SK-N-SH (cell line): ENCODE data around the gene SLC17A9. TPM values are rescaled to one million over a fixed set of nuclear protein-coding genes. Genes with fewer than 3 reads are reported as not detected.

ENCODE experiments used
- CTCF ChIA-PET: fragments of 300-600, 350-600 bp; formaldehyde crosslinking; extraction: SDS; loops from one replicate; lab custom pipeline; 2021; lab: Yijun Ruan, JAX
- POLR2A ChIA-PET: fragments of 350-600 bp; sonication (Branson Sonifier 250); formaldehyde crosslinking; extraction: SDS; loops from one replicate; lab custom pipeline; 2020; ENCODE audit warnings: antibody characterized with exemption, inconsistent platforms; lab: Yijun Ruan, JAX
- DNase-seq: peaks from one replicate; pipeline ENCODE4 v3.0.0; 2012
- H2AFZ ChIP-seq: fragments of 200-600 bp; sonication (generic); 2 replicates; pipeline ENCODE4 v1.8.1; 2016; ENCODE audit warnings: antibody characterized with exemption, mild to moderate bottlenecking, low read depth
- H3F3A ChIP-seq: fragments of 200-600 bp; sonication (generic); replicated peaks from 2 replicates; pipeline ENCODE3; 2016; ENCODE audit warnings: antibody characterized with exemption, mild to moderate bottlenecking; ENCODE audit not compliant: insufficient read depth
- H3K27ac ChIP-seq, 2 experiments: fragments of 200-500 bp in 1 of 2; fragments of 200-600 bp in 1 of 2; sonication (Bioruptor generic) in 1 of 2; sonication (generic), shearing (Covaris generic) in 1 of 2; 2 replicates each; pipeline versions ENCODE4 v1.5.1 to v1.6.1; 2014 to 2016; ENCODE audit warnings: low read depth in 2 of 2, inconsistent platforms in 1 of 2, low read length in 1 of 2, mild to moderate bottlenecking in 1 of 2, mixed read lengths in 1 of 2
- H3K27me3 ChIP-seq: fragments of 200-600 bp; sonication (generic), shearing (Covaris generic); 2 replicates; pipeline ENCODE4 v1.6.1; 2016; ENCODE audit warnings: mixed run types; ENCODE audit not compliant: insufficient read depth
- H3K36me3 ChIP-seq, 2 experiments: fragments of 200-500 bp in 1 of 2; fragments of 200-600 bp in 1 of 2; sonication (Bioruptor generic) in 1 of 2; sonication (generic) in 1 of 2; replicated peaks in 1 of 2; 2 replicates each; pipeline versions ENCODE3 to v1.5.1; 2014 to 2016; ENCODE audit warnings: low read length in 1 of 2, mild to moderate bottlenecking in 1 of 2; ENCODE audit not compliant: insufficient read depth in 2 of 2, control insufficient read depth in 1 of 2
- H3K4me1 ChIP-seq, 2 experiments: fragments of 200-500 bp in 1 of 2; fragments of 200-600 bp in 1 of 2; sonication (Bioruptor generic) in 1 of 2; sonication (generic), shearing (Covaris generic) in 1 of 2; 2 replicates each; pipeline versions ENCODE4 v1.5.1 to v1.6.1; 2014 to 2016; ENCODE audit warnings: low read depth in 1 of 2, low read length in 1 of 2, mixed run types in 1 of 2; ENCODE audit not compliant: insufficient read depth in 2 of 2, control insufficient read depth in 1 of 2
- H3K4me2 ChIP-seq: fragments of 200-600 bp; sonication (generic), shearing (Covaris generic); 2 replicates; pipeline ENCODE4 v1.6.1; 2017; ENCODE audit warnings: mixed run types
- H3K4me3 ChIP-seq, 2 experiments: fragments of 200-500 bp in 1 of 2; fragments of 200-600 bp in 1 of 2; sonication (Bioruptor generic) in 1 of 2; sonication (generic), shearing (Covaris generic) in 1 of 2; 2 replicates each; pipeline versions ENCODE4 v1.5.1 to v1.8.1; 2014 to 2016; ENCODE audit warnings: low read depth in 2 of 2, inconsistent platforms in 1 of 2, low read length in 1 of 2, mild to moderate bottlenecking in 1 of 2, mixed read lengths in 1 of 2, moderate library complexity in 1 of 2
- H3K79me2 ChIP-seq: fragments of 200-600 bp; sonication (generic); 2 replicates; pipeline ENCODE4 v1.8.1; 2017; ENCODE audit warnings: mild to moderate bottlenecking; ENCODE audit not compliant: insufficient read depth
- H3K9ac ChIP-seq: fragments of 200-600 bp; sonication (generic); 2 replicates; pipeline ENCODE4 v1.6.1; 2017; ENCODE audit warnings: mixed run types
- H3K9me2 ChIP-seq: fragments of 200-600 bp; sonication (generic); 2 replicates; pipeline ENCODE4 v1.6.1; 2017; ENCODE audit warnings: mixed run types
- H3K9me3 ChIP-seq: fragments of 200-600 bp; sonication (generic); 2 replicates; pipeline ENCODE4 v1.6.1; 2017; ENCODE audit warnings: mixed run types, mild to moderate bottlenecking, moderate library complexity
- H4K20me1 ChIP-seq: fragments of 200-600 bp; sonication (generic); 2 replicates; pipeline ENCODE4 v1.6.1; 2017; ENCODE audit warnings: mild to moderate bottlenecking, mixed run types; ENCODE audit not compliant: insufficient read depth
- ELF1 ChIP-seq: IDR thresholded peaks from 2 replicates; pipeline ENCODE4 v1.4.0; 2012
- FOXJ3 ChIP-seq: sonication (generic); formaldehyde crosslinking; IDR thresholded peaks from 2 replicates; pipeline ENCODE4 v1.5.1; 2020; ENCODE audit warnings: mild to moderate bottlenecking, missing genetic modification reagents
- FOXM1 ChIP-seq: IDR thresholded peaks from 2 replicates; pipeline ENCODE4 v1.4.0; 2012; ENCODE audit warnings: low read depth, mild to moderate bottlenecking
- GABPA ChIP-seq: IDR thresholded peaks from 2 replicates; pipeline ENCODE4 v1.4.0; 2012; ENCODE audit warnings: low read depth, mild to moderate bottlenecking
- JUND ChIP-seq: IDR thresholded peaks from 2 replicates; pipeline ENCODE4 v1.4.0; 2012
- MEF2A ChIP-seq: IDR thresholded peaks from 2 replicates; pipeline ENCODE4 v1.4.0; 2012; ENCODE audit warnings: low read depth, borderline replicate concordance
- NRF1 ChIP-seq: IDR thresholded peaks from 2 replicates; pipeline ENCODE4 v1.6.1; 2012; ENCODE audit warnings: low read depth, mild to moderate bottlenecking, low read length
- POLR2AphosphoS5 ChIP-seq: IDR thresholded peaks from 2 replicates; pipeline ENCODE4 v1.6.1; 2012; ENCODE audit warnings: low read depth, low read length
- RAD21 ChIP-seq: IDR thresholded peaks from 2 replicates; pipeline ENCODE4 v1.6.1; 2012; ENCODE audit warnings: mild to moderate bottlenecking, low read length
- REST ChIP-seq: IDR thresholded peaks from 2 replicates; pipeline ENCODE4 v1.6.1; 2012; ENCODE audit warnings: mild to moderate bottlenecking, low read depth, low read length, moderate library complexity
- SIN3A ChIP-seq: IDR thresholded peaks from 2 replicates; pipeline ENCODE4 v1.6.1; 2012; ENCODE audit warnings: low read depth, mild to moderate bottlenecking, low read length, moderate library complexity, borderline replicate concordance
- TEAD4 ChIP-seq: IDR thresholded peaks from 2 replicates; pipeline ENCODE4 v1.4.0; 2012; ENCODE audit warnings: mild to moderate bottlenecking, borderline replicate concordance; ENCODE audit not compliant: insufficient read depth
- ZBTB33 ChIP-seq: IDR thresholded peaks from 2 replicates; pipeline ENCODE4 v1.4.0; 2012; ENCODE audit warnings: low read depth, borderline replicate concordance
- whole genome bisulfite sequencing: methylation state at CpG from one replicate; pipeline ENCODE4 v1.1.6; 2017; ENCODE audit warnings: low lambda C conversion rate; 5-methylcytosine and 5-hydroxymethylcytosine counted together
- polyA plus RNA-seq, 3 experiments: library from polyadenylated mRNA; depleted of rRNA; stranded (reverse); fragments of >200 nt; gene quantifications; 2 replicates each; pipeline ENCODE4 v1.2.3, GENCODE V29; 2012
- TF ChIP-seq, protein P1 (sequence below): fragments of 200-600 bp; sonication (generic); IDR thresholded peaks from 2 replicates; pipeline ENCODE4 v1.6.1; 2017; ENCODE audit warnings: antibody characterized with exemption, mild to moderate bottlenecking, moderate library complexity

Gene SLC17A9
- polyA plus RNA-seq, 1 of the 3 experiments (the other 2 are of a cell fraction), result not detected

GRCh38 chr20:63009988-63010769, 57.7 kb downstream of the SLC17A9 start:
- CTCF ChIA-PET, result interaction anchor here (0.7 to 2.6 kb wide), 18 partner anchors 9 to 136 kb away, joined by 3 to 30 read pairs (median 8); partner anchors contain the start of gene GID8
- Histone ChIP-seq H3K9me3 (peaks cover 8% of the 10 kb centered on the region; the same call in 1 of the 2 replicates), H3K27me3 (peaks cover 91% of the 10 kb centered on the region), H3F3A (peaks cover 4% of the 10 kb centered on the region), H3K27ac (no peak overlapping the region), H3K4me3 (peak overlapping the region in 1 of 2 experiments; percentile 14; a peak in 3 of 4 replicates), H3K4me2 (peak overlapping the region; percentile 43; the same call in 1 of the 2 replicates), H2AFZ (no peak overlapping the region), H3K79me2 (no peaks in the 10 kb centered on the region), H3K36me3 (no peaks in the 10 kb centered on the region), H3K9me2 (no peaks in the 10 kb centered on the region), H3K4me1 (peaks cover 0 to 3% of the 10 kb centered on the region in 2 experiments; a peak in 1 of 4 replicates), H3K9ac (no peak overlapping the region), H4K20me1 (no peaks in the 10 kb centered on the region)
- 6% methylated on average over 23 of the region's 30 CpGs for WGBS
- DNase-seq, result no peak
- POLR2A ChIA-PET, result interaction anchor here (0.6 kb wide), 1 partner anchor 624 kb away, joined by 4 read pairs; no protein-coding TSS in a partner anchor
- no peak for TF ChIP-seq NRF1
- no peak for TF ChIP-seq POLR2AphosphoS5
- TF ChIP-seq SIN3A, result no peak
- no peak for TF ChIP-seq REST
- TF ChIP-seq ZBTB33, result no peak
- TF ChIP-seq ELF1, result no peak
- TF ChIP-seq RAD21, result no peak
- TF ChIP-seq JUND, result no peak
- no peak for TF ChIP-seq MEF2A
- TF ChIP-seq FOXM1, result no peak

DNA sequence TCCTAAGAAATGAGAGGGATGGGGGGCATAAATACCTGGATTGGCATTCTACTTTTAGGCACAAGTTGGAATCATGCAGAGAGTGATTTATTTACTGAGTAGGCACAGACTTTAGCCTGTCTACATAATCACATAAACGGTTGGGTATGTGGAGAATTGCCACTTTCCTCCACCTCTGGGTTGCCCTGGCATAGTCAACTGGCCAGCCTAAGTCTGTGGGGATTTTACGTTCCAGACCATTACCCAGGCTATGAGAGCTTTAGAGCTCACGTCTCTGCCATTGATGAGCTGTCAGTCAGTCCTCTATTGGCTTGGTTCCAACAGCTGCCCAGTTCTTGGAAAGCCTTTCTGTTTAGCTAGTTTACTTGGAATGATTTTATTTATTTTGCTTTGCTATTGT, 59.3 kb downstream of the SLC17A9 start:
- Histone ChIP-seq H3K4me2 (no peak overlapping the region), H3K27me3 (peaks cover 94% of the 10 kb centered on the region), H3K9ac (no peak overlapping the region), H3K4me3 (no peak overlapping the region), H3K9me2 (no peaks in the 10 kb centered on the region), H3K4me1 (peaks cover 0 to 3% of the 10 kb centered on the region in 2 experiments; a peak in 1 of 4 replicates), H3K36me3 (no peaks in the 10 kb centered on the region), H2AFZ (no peak overlapping the region), H3K27ac (no peak overlapping the region), H3K79me2 (no peaks in the 10 kb centered on the region), H3F3A (peaks cover 4% of the 10 kb centered on the region), H4K20me1 (no peaks in the 10 kb centered on the region), H3K9me3 (peaks cover 8% of the 10 kb centered on the region; the same call in 1 of the 2 replicates)
- DNase-seq, result no peak
- 0% methylated on average over 3 of the region's 3 CpGs for WGBS
- TF ChIP-seq JUND (no peak), GABPA (no peak), RAD21 (no peak), SIN3A (no peak), FOXJ3 (CRISPR knock-in tag) (no peak), TEAD4 (no peak)
- TF ChIP-seq, protein P1, sequence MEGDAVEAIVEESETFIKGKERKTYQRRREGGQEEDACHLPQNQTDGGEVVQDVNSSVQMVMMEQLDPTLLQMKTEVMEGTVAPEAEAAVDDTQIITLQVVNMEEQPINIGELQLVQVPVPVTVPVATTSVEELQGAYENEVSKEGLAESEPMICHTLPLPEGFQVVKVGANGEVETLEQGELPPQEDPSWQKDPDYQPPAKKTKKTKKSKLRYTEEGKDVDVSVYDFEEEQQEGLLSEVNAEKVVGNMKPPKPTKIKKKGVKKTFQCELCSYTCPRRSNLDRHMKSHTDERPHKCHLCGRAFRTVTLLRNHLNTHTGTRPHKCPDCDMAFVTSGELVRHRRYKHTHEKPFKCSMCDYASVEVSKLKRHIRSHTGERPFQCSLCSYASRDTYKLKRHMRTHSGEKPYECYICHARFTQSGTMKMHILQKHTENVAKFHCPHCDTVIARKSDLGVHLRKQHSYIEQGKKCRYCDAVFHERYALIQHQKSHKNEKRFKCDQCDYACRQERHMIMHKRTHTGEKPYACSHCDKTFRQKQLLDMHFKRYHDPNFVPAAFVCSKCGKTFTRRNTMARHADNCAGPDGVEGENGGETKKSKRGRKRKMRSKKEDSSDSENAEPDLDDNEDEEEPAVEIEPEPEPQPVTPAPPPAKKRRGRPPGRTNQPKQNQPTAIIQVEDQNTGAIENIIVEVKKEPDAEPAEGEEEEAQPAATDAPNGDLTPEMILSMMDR, result no peak
- POLR2A ChIA-PET, result interaction anchor here (0.9 kb wide), 1 partner anchor 136 kb away, joined by 4 read pairs; no protein-coding TSS in a partner anchor
- CTCF ChIA-PET, result interaction anchor here (0.8 to 1.6 kb wide), 6 partner anchors 13 to 189 kb away, joined by 3 to 5 read pairs (median 4); partner anchors contain the start of gene GID8
